Measurements from ENCODE around the gene PPT1.
A peak's percentile ranks its signal among the peaks of the same experiment; 100 is the strongest.

The PPT1 gene

GRCh38 chr1:40092241-40092640 lies 4.8 kb downstream of the PPT1 start:
- no peak for DNase-seq

GRCh38 chr1:40090652-40091355 lies 6.2 kb downstream of the PPT1 start:
- DNase-seq, result no peak

GRCh38 chr1:40084750-40085149 lies 12.3 kb downstream of the PPT1 start:
- DNase-seq, result peak; percentile 33

- no peak for DNase-seq
Measured at GRCh38 chr1:40081871-40082270, 15.2 kb downstream of the PPT1 start.

GRCh38 chr1:40079774-40080400 lies 17.2 kb downstream of the PPT1 start:
- no peak for DNase-seq

- peak; percentile 60 for DNase-seq
Measured at GRCh38 chr1:40078512-40079333, 18.3 kb downstream of the PPT1 start.

- no peak for DNase-seq
Measured at GRCh38 chr1:40076895-40077312, 20.1 kb downstream of the PPT1 start.

GRCh38 chr1:40075266-40075665 lies 21.8 kb downstream of the PPT1 start:
- DNase-seq, result no peak

- DNase-seq, result no peak
Measured at GRCh38 chr1:40073062-40073461, 24.0 kb downstream of the PPT1 start.

GRCh38 chr1:40072142-40072541 lies 24.9 kb downstream of the PPT1 start:
- no peak for DNase-seq

- DNase-seq, result no peak
Measured at GRCh38 chr1:40067851-40068250, 29.2 kb downstream of the PPT1 start.

- DNase-seq, result no peak
Measured at GRCh38 chr1:40067023-40067422, 30.0 kb downstream of the PPT1 start.

- no peak for DNase-seq
Measured at GRCh38 chr1:40064797-40065499, 32.1 kb downstream of the PPT1 start.

GRCh38 chr1:40059960-40060750 lies 36.9 kb downstream of the PPT1 start:
- peak; percentile 72 for DNase-seq

- no peak for DNase-seq
Measured at GRCh38 chr1:40059338-40059959, 37.6 kb downstream of the PPT1 start.

- DNase-seq, result peak; percentile 53
Measured at GRCh38 chr1:40058453-40059337, 38.4 kb downstream of the PPT1 start.

- DNase-seq, result no peak
Measured at GRCh38 chr1:40058097-40058452, 39.0 kb downstream of the PPT1 start.

- DNase-seq, result no peak
Measured at GRCh38 chr1:40057310-40058030, 39.6 kb downstream of the PPT1 start.

- DNase-seq, result no peak
Measured at GRCh38 chr1:40056519-40057309, 40.3 kb downstream of the PPT1 start.
